Naive thymus-derived CD4-positive, alpha-beta T cell (primary cell): Measurements from ENCODE around the gene MUC6. TPM values are rescaled to one million over a fixed set of nuclear protein-coding genes. Genes with fewer than 3 reads are reported as not detected.

Experiments used
- ATAC-seq: fragments of 150-1000 bp; cut with Tn5 transposase; 2 replicates; pipeline ENCODE4 v1.10.0; 2021; ENCODE audit warnings: mild to moderate bottlenecking, moderate library complexity
- CTCF ChIA-PET: fragments of 350-600 bp; sonication (Branson Sonifier 250); formaldehyde crosslinking; loops from one replicate; lab custom pipeline; 2021; ENCODE audit warnings: antibody characterized with exemption; lab: Charles Lee
- POLR2A ChIA-PET: fragments of 350-600 bp; sonication (Branson Sonifier 250); formaldehyde crosslinking; loops from one replicate; lab custom pipeline; 2021; ENCODE audit warnings: antibody characterized with exemption, inconsistent platforms; lab: Charles Lee
- DNase-seq, 9 donors: peaks; one replicate each; pipeline versions ENCODE4 v3.0.0 to v3.0.0-alpha.2; 2020 to 2022; ENCODE audit warnings: mixed read lengths in 1 of 9
- H3K27ac ChIP-seq: one replicate; pipeline ENCODE4 v1.7.0; 2013; ENCODE audit warnings: mild to moderate bottlenecking, low read depth, low read length, moderate library complexity
- H3K27me3 ChIP-seq, 2 donors: one replicate each; pipeline ENCODE4 v1.7.0; 2013; ENCODE audit warnings: low read length in 2 of 2, mild to moderate bottlenecking in 2 of 2, moderate library complexity in 2 of 2; ENCODE audit not compliant: control insufficient read depth in 2 of 2, insufficient read depth in 2 of 2
- H3K36me3 ChIP-seq, 3 experiments: 1 replicate in 2 of 3; 2 replicates in 1 of 3; pipeline ENCODE4 v1.7.0; 2013; ENCODE audit warnings: low read length in 3 of 3, mild to moderate bottlenecking in 3 of 3, moderate library complexity in 1 of 3; ENCODE audit not compliant: insufficient read depth in 3 of 3, control insufficient read depth in 2 of 3
- H3K4me1 ChIP-seq, 2 donors: one replicate each; pipeline ENCODE4 v1.7.0; 2013; ENCODE audit warnings: low read length in 2 of 2, mild to moderate bottlenecking in 2 of 2, moderate library complexity in 1 of 2; ENCODE audit not compliant: control insufficient read depth in 2 of 2, insufficient read depth in 2 of 2
- H3K4me3 ChIP-seq: 2 replicates; pipeline ENCODE4 v1.7.0; 2013; ENCODE audit warnings: mild to moderate bottlenecking, low read length
- H3K9me3 ChIP-seq, 3 experiments: 1 replicate in 2 of 3; 2 replicates in 1 of 3; pipeline ENCODE4 v1.7.0; 2013; ENCODE audit warnings: low read length in 3 of 3; ENCODE audit not compliant: control insufficient read depth in 2 of 3
- H3K27ac Mint-ChIP-seq, 9 donors: one replicate each; pipeline ENCODE4 v1.8.0; 2020 to 2022; ENCODE audit warnings: mixed read lengths in 9 of 9, mild to moderate bottlenecking in 8 of 9, moderate library complexity in 5 of 9, inconsistent platforms in 2 of 9
- H3K27me3 Mint-ChIP-seq, 5 donors: one replicate each; pipeline ENCODE4 v1.8.0; 2021 to 2022; ENCODE audit warnings: mixed read lengths in 5 of 5, mild to moderate bottlenecking in 1 of 5
- H3K36me3 Mint-ChIP-seq, 5 donors: one replicate each; pipeline ENCODE4 v1.8.0; 2020 to 2022; ENCODE audit warnings: mixed read lengths in 5 of 5, mild to moderate bottlenecking in 3 of 5, inconsistent platforms in 1 of 5
- H3K4me1 Mint-ChIP-seq, 7 donors: one replicate each; pipeline ENCODE4 v1.8.0; 2020 to 2022; ENCODE audit warnings: mixed read lengths in 7 of 7, mild to moderate bottlenecking in 3 of 7, inconsistent platforms in 1 of 7
- H3K4me3 Mint-ChIP-seq, 10 donors: one replicate each; pipeline ENCODE4 v1.8.0; 2020 to 2022; ENCODE audit warnings: mild to moderate bottlenecking in 10 of 10, mixed read lengths in 10 of 10, moderate library complexity in 6 of 10, inconsistent platforms in 2 of 10
- H3K9me3 Mint-ChIP-seq, 11 donors: one replicate each; pipeline ENCODE4 v1.8.0; 2020 to 2022; ENCODE audit warnings: mixed read lengths in 11 of 11, mild to moderate bottlenecking in 4 of 11, inconsistent platforms in 1 of 11, moderate library complexity in 1 of 11
- intact Hi-C, 2 donors: fragments of 100-400 bp; cut with micrococcal nuclease; formaldehyde crosslinking; loops; one replicate each; pipeline ENCODE4 v1.15.1; 2023
- polyA plus RNA-seq, 2 donors: library from polyadenylated mRNA; unstranded; fragments of 300-500 nt; fragmentation: Illumina TruSeq; gene quantifications; one replicate each; pipeline ENCODE4 v1.2.3, GENCODE V29; 2021
- total RNA-seq, 6 experiments: library from RNA in 5 of 6; stranded (reverse) in 5 of 6; gene quantifications; 1 replicate in 5 of 6; 2 replicates in 1 of 6; pipeline ENCODE4 v1.2.3 and lab custom pipeline; 2021 to 2026

MUC6 gene
- total and polyA plus RNA-seq, 7 experiments from 2014 or later = not detected

DNA sequence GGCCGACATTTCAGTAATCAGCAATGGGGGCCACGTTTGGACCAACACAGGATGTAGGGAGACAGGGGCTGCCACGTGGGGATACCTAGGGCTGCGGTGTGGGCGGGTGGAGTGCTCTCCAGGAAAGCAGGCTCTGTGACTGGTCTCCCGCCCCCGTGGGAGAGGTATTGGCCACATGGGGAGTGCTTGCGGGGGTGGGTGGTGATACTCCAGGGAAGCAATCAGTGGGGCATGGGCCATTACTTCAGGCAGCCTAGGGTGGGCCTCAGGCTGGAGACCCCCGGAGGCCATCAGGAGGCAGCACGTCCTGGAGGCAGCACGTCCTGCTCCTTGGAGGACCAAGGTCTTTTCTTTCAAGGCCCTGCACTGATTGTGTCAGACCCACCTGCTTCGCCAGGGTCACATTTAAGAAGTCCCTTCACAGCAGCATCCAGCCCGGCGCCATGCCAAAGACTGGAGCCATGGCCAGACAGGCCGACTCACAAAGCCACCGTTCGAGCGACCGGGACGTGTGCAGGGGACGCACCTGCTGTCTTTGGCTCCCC lies 35.1 kb upstream of the MUC6 start:
- no peaks in the 10 kb centered on the region for H3K36me3 ChIP-seq
- H3K9me3 ChIP-seq = no peaks in the 10 kb centered on the region
- intact Hi-C loops = no loop called here
- Mint-ChIP-seq H3K9me3 (peaks cover 0 to 3% (median 0%) of the 10 kb centered on the region in 11 donors), H3K4me1 (no peaks in the 10 kb centered on the region), H3K27me3 (peaks cover 0 to 18% (median 3%) of the 10 kb centered on the region in 5 donors), H3K4me3 (no peak overlapping the region), H3K36me3 (no peaks in the 10 kb centered on the region), H3K27ac (no peak overlapping the region)
- ATAC-seq = no peak
- DNase-seq = peak in 1 of 9 donors; percentile 5
- no peak overlapping the region for H3K4me3 ChIP-seq
- no peaks in the 10 kb centered on the region for H3K27me3 ChIP-seq
- H3K4me1 ChIP-seq = no peaks in the 10 kb centered on the region
- ChIA-PET POLR2A (no interaction called here), CTCF (no interaction called here)
- no peak overlapping the region for H3K27ac ChIP-seq

DNA sequence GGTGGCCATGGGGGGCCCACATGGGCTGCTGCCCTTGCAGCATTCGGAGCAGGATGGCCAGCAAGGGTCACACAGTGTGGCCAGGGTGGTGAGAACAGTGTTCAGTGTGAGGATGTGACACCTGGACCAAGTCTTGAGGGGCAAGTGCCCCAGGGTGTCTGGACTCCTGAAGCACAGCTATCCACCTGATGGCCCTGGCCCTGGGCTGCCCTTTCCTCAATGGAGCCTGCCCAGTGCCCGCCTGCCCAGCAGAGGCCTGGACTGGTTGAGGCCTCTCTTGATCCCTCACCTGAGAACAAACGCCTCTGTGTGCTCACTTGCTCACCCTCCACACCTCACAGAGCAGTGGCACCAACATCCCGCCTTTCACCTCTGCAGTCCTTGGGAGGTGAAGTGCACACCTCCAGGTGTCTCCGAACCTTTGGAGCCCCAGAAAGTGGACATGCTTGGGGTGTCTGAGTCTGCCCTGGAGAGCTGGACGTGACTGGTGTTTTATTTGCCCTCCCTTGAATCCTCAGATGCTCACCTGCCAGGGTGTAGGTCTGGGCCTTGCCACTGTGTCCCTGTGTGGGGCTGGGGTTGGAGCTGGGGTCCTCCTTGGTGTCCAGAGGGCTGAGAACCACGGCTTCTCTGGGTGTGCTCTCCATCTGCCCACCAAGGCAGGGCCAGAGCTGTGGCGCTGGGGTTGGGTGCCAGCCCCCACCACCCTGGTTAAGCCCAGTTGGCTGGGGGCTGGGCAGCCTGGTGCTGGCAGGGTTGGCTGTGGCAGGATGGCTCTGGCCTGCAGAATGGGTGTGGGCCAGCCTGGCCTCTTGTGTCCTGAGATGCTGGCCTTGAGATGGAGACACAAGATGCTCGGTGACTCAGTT lies 34.3 kb upstream of the MUC6 start:
- Histone ChIP-seq H3K36me3 (no peaks in the 10 kb centered on the region), H3K9me3 (no peaks in the 10 kb centered on the region), H3K27me3 (no peaks in the 10 kb centered on the region), H3K27ac (no peak overlapping the region), H3K4me1 (no peaks in the 10 kb centered on the region), H3K4me3 (no peak overlapping the region)
- ATAC-seq = no peak
- no peaks in the 10 kb centered on the region for H3K36me3 Mint-ChIP-seq
- no peak overlapping the region for H3K27ac Mint-ChIP-seq
- ChIA-PET CTCF (no interaction called here), POLR2A (no interaction called here)
- H3K9me3 Mint-ChIP-seq = peaks cover 0 to 3% (median 0%) of the 10 kb centered on the region in 11 donors
- H3K4me3 Mint-ChIP-seq = no peak overlapping the region
- intact Hi-C loops = no loop called here
- peaks cover 2 to 23% (median 7%) of the 10 kb centered on the region in 5 donors for H3K27me3 Mint-ChIP-seq
- no peak for DNase-seq
- no peaks in the 10 kb centered on the region for H3K4me1 Mint-ChIP-seq

DNA sequence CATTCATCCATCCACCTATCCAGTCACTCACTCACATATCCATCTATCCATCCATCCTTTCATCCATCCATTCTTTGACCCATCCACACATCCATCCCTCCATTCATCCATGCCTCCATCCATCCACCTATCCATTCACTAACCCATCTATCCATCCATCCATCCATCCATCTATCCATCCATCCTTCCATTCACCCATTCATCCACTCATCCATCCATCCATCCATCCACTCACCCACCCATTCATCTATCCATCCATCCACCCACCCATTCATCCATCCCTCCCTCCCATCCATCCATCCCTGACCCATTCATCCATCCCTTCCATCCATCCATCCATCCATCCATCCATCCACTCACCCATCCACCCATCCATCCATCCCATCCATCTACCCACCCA lies 33.2 kb upstream of the MUC6 start:
- POLR2A ChIA-PET = no interaction called here
- no peak overlapping the region for H3K27ac Mint-ChIP-seq
- no peaks in the 10 kb centered on the region for H3K4me1 Mint-ChIP-seq
- peaks cover 5 to 27% (median 7%) of the 10 kb centered on the region in 5 donors for H3K27me3 Mint-ChIP-seq
- Histone ChIP-seq H3K4me3 (no peak overlapping the region), H3K9me3 (no peaks in the 10 kb centered on the region), H3K27me3 (no peaks in the 10 kb centered on the region), H3K27ac (no peak overlapping the region), H3K36me3 (no peaks in the 10 kb centered on the region), H3K4me1 (no peaks in the 10 kb centered on the region)
- no peaks in the 10 kb centered on the region for H3K36me3 Mint-ChIP-seq
- no peak overlapping the region for H3K4me3 Mint-ChIP-seq
- CTCF ChIA-PET = no interaction called here
- intact Hi-C loops = no loop called here
- H3K9me3 Mint-ChIP-seq = peaks cover 0 to 3% (median 0%) of the 10 kb centered on the region in 11 donors
- ATAC-seq = no peak
- DNase-seq = no peak

DNA sequence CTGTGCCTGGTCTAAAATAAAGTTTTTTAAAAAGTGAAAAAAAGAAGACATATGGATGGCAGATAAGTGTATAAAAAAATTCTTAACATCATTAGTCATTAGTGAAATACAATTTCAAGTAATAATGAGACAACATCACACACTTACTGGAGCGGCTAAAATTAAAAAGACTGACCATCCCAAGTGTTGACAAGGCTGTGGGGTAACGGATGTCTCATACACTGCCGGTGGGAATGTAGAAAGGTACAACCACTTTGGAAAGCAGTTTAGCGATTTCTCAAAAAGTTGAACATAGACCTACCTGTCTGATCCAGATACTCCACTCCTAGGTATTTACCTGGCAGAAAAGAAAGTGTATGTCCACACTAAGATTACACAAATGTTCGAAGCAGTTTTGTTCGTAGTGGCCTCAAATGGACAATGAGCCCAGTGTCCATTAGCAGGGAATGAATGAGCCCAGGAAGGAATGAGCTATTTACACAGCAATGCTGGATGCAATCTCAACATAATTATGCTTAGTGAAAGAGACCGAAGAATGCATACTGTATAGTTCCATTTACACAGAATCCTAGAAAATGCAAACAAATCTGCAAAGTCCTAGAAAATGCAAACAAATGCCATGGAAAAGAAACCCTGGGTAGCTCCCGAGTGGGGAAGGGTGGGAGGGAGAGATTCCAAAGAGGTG lies 31.4 kb upstream of the MUC6 start:
- ChIA-PET CTCF (no interaction called here), POLR2A (no interaction called here)
- Histone ChIP-seq H3K4me3 (no peak overlapping the region), H3K36me3 (no peaks in the 10 kb centered on the region), H3K27me3 (no peaks in the 10 kb centered on the region), H3K4me1 (no peaks in the 10 kb centered on the region), H3K9me3 (no peaks in the 10 kb centered on the region), H3K27ac (no peak overlapping the region)
- DNase-seq = no peak
- Mint-ChIP-seq H3K9me3 (peaks cover 0 to 3% (median 0%) of the 10 kb centered on the region in 11 donors), H3K27me3 (peaks cover 7 to 27% (median 15%) of the 10 kb centered on the region in 5 donors), H3K4me3 (no peak overlapping the region), H3K36me3 (no peaks in the 10 kb centered on the region), H3K4me1 (peaks cover 0 to 13% (median 7%) of the 10 kb centered on the region in 7 donors), H3K27ac (no peak overlapping the region)
- intact Hi-C loops = no loop called here
- ATAC-seq = no peak

- DNase-seq = no peak
- ATAC-seq = no peak
- Mint-ChIP-seq H3K4me3 (no peak overlapping the region), H3K36me3 (peaks cover 0 to 4% (median 0%) of the 10 kb centered on the region in 5 donors), H3K4me1 (peaks cover 0 to 22% (median 16%) of the 10 kb centered on the region in 7 donors), H3K27ac (no peak overlapping the region), H3K9me3 (peaks cover 0 to 10% (median 3%) of the 10 kb centered on the region in 11 donors), H3K27me3 (peaks cover 11 to 27% (median 15%) of the 10 kb centered on the region in 5 donors)
- POLR2A ChIA-PET = no interaction called here
- Histone ChIP-seq H3K36me3 (no peaks in the 10 kb centered on the region), H3K4me3 (no peak overlapping the region), H3K27ac (no peak overlapping the region), H3K27me3 (no peaks in the 10 kb centered on the region), H3K4me1 (no peaks in the 10 kb centered on the region), H3K9me3 (no peaks in the 10 kb centered on the region)
- intact Hi-C loops = no loop called here
- CTCF ChIA-PET = no interaction called here
These were observed 27.6 kb upstream of the MUC6 start for GRCh38 chr11:1064167-1064566.

GRCh38 chr11:1062075-1062820 lies 25.7 kb upstream of the MUC6 start:
- H3K4me3 ChIP-seq = no peak overlapping the region
- Mint-ChIP-seq H3K27me3 (peaks cover 11 to 35% (median 18%) of the 10 kb centered on the region in 5 donors), H3K27ac (no peak overlapping the region), H3K9me3 (peaks cover 0 to 10% (median 3%) of the 10 kb centered on the region in 11 donors), H3K4me1 (peaks cover 0 to 22% (median 16%) of the 10 kb centered on the region in 7 donors), H3K36me3 (peaks cover 0 to 4% (median 0%) of the 10 kb centered on the region in 5 donors), H3K4me3 (peak overlapping the region in 1 of 10 donors; percentile 7)
- ChIA-PET CTCF (no interaction called here), POLR2A (no interaction called here)
- intact Hi-C loops = no loop called here
- no peaks in the 10 kb centered on the region for H3K36me3 ChIP-seq
- no peaks in the 10 kb centered on the region for H3K4me1 ChIP-seq
- no peaks in the 10 kb centered on the region for H3K9me3 ChIP-seq
- no peak for DNase-seq
- ATAC-seq = no peak
- H3K27ac ChIP-seq = no peak overlapping the region
- no peaks in the 10 kb centered on the region for H3K27me3 ChIP-seq
